Measurements from ENCODE around the gene RNF220. TPM values are rescaled to one million over a fixed set of nuclear protein-coding genes. Genes with fewer than 3 reads are reported as not detected.

The RNF220 gene
- total RNA-seq, 2 experiments from 2014 or later = 106 to 108 TPM

- ChIA-PET CTCF (no interaction called here), POLR2A (no interaction called here)
Observed at GRCh38 chr1:44405798-44406736, 1.0 kb downstream of the RNF220 start.

- CTCF ChIA-PET = no interaction called here
- POLR2A ChIA-PET = no interaction called here
Observed at GRCh38 chr1:44406737-44407429, 1.8 kb downstream of the RNF220 start.

- ChIA-PET POLR2A (no interaction called here), CTCF (no interaction called here)
Observed at GRCh38 chr1:44407430-44408211, 2.6 kb downstream of the RNF220 start.

GRCh38 chr1:44408212-44408582 is 3.1 kb downstream of the RNF220 start:
- ChIA-PET CTCF (no interaction called here), POLR2A (no interaction called here)

GRCh38 chr1:44408632-44409602 is 3.9 kb downstream of the RNF220 start:
- ChIA-PET POLR2A (no interaction called here), CTCF (interaction anchor here (1.3 kb wide), 1 partner anchor 30 kb away, joined by 3 read pairs; no protein-coding TSS in a partner anchor)

- POLR2A ChIA-PET = no interaction called here
- CTCF ChIA-PET = interaction anchor here (1.3 kb wide), 1 partner anchor 31 kb away, joined by 3 read pairs; no protein-coding TSS in a partner anchor
Observed at GRCh38 chr1:44409757-44410156, 4.7 kb downstream of the RNF220 start.

- ChIA-PET POLR2A (no interaction called here), CTCF (no interaction called here)
Observed at GRCh38 chr1:44411861-44412260, 6.8 kb downstream of the RNF220 start.

- CTCF ChIA-PET = no interaction called here
- POLR2A ChIA-PET = no interaction called here
Observed at GRCh38 chr1:44412601-44413000, 7.5 kb downstream of the RNF220 start.

GRCh38 chr1:44413740-44414139 is 8.7 kb downstream of the RNF220 start:
- ChIA-PET POLR2A (no interaction called here), CTCF (no interaction called here)

DNA sequence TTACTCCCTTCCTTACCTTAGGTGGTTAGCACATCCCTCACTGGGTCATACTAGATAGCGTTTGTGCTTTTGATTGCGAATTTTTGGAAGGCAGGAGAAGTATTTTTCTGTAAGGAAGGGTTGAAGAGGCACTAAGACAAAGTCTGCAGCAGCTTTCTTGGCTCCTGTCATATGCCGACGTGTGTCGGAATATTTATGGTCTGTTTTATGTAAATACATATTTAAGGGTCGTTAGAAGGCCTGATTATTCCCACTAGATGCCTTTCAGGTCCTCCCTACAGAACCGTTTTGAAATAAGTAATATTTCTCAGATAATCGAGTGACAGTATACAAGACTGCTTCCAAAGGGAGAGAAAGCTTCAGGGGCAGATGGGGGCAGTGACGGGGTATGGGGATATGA is 10.0 kb downstream of the RNF220 start:
- CTCF ChIA-PET = no interaction called here
- POLR2A ChIA-PET = no interaction called here

- ChIA-PET CTCF (no interaction called here), POLR2A (no interaction called here)
Observed at GRCh38 chr1:44416408-44416807, 11.4 kb downstream of the RNF220 start.

- POLR2A ChIA-PET = no interaction called here
- CTCF ChIA-PET = no interaction called here
Observed at GRCh38 chr1:44417351-44418021, 12.4 kb downstream of the RNF220 start.

GRCh38 chr1:44418022-44418673 is 13.1 kb downstream of the RNF220 start:
- POLR2A ChIA-PET = no interaction called here
- CTCF ChIA-PET = no interaction called here

DNA sequence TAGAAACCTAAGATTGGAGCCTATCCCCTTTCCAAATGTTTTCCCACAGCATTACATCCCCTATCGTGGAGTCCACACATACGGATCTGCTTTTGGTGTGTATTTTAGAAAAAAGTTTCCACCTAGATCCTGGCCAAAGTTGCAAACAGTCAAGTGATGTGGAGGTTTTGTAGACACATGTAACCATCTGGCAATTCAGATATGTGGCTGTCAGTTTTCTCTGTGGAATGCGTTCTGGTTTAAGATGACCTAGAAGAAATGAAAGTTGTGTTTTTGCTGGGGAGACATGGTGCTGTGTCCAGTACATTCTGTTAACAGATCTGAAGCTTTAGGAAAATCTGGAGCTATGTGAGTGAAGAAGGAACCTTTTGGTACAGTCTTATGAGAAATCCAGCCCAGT is 14.8 kb downstream of the RNF220 start:
- ChIA-PET POLR2A (no interaction called here), CTCF (no interaction called here)

GRCh38 chr1:44420535-44420934 is 15.5 kb downstream of the RNF220 start:
- ChIA-PET CTCF (no interaction called here), POLR2A (no interaction called here)

DNA sequence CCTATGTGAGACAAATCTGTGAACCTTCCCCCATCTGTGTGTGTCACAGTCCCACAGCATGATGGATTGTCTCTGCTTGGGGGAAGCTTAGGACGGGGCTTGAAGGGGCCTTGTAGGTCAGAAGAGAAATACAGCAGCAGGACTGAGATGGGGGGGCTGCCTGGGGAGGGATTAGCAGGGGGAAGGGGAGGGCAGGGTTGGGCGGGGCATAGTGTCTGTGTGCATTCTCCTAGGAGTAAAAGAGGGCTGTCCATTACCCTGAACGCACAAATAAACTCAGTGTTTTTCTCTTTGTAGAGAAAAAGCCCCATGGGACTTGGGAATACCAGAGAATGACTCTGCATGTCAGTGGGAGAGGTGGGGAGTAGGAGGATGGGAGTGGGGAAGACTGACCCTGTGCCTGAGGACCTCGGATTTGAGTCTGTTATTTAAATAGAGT is 16.4 kb downstream of the RNF220 start:
- ChIA-PET CTCF (no interaction called here), POLR2A (no interaction called here)

GRCh38 chr1:44422161-44422560 is 17.1 kb downstream of the RNF220 start:
- ChIA-PET CTCF (no interaction called here), POLR2A (no interaction called here)
